ENCODE data around the gene SUZ12.
"Not testable (repeated sequence)": the region's sequence is repeated elsewhere in the genome, so short reads cannot be mapped to it uniquely, and the experiment has no call there.

SUZ12 gene

DNA sequence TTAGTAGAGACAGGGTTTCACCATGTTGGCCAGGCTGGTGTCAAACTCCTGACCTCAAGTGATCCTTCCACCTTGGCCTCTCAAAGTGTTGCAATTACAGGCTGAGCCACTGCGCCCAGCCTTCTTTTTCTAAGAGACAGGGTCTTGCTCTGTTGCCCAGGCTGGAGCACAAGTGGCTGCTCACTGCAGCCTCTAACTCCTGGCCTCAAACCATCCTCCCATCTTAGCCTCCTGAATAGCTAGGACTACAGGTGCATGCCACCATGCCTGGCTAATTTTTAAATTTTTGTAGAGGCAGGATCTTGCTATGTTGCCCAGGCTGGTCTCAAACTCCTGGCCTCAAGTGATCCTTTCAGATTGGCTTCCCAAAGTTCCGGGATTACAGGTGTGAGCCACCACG, 15.1 kb downstream of the SUZ12 start:
- not testable (repeated sequence) for H2BK15ac ChIP-seq (ENCODE audit: low read length); H2BK5ac ChIP-seq (ENCODE audit: low read length); DNase-seq (ENCODE audit: low spot score)

DNA sequence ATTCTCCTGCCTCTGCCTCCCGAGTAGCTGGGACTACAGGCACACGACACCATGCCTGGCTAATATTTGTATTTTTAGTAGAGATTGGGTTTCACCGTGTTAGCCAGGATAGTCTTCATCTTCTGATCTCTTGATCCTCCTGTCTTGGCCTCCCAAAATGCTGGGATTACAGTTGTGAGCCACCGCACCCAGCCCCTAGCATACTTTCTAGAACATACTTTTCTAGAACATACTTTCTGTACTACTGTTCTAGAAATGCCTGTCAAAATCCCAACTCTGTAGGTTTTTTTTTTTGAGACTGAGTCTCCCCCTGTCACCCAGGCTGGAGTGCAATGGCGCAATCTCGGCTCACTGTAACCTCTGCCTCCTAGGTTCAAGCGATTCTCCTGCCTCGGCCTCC, 27.3 kb downstream of the SUZ12 start:
- not testable (repeated sequence) for H2BK15ac ChIP-seq (ENCODE audit: low read length); H2BK5ac ChIP-seq (ENCODE audit: low read length); H2BK120ac ChIP-seq (ENCODE audit: low read depth, low read length); H3K4me1 ChIP-seq (ENCODE audit: control insufficient read depth in 2 of 2, insufficient read depth in 1 of 2, low read depth in 1 of 2, low read length in 2 of 2); H3K27ac ChIP-seq (replicated peaks; ENCODE audit: low read length); H3K27me3 ChIP-seq (ENCODE audit: control insufficient read depth in 3 of 3, insufficient read depth in 3 of 3, low read depth in 1 of 3, low read length in 3 of 3); H3K14ac ChIP-seq (ENCODE audit: low read length); H4K8ac ChIP-seq (ENCODE audit: low read depth, low read length); H3K9me3 ChIP-seq (replicated peaks in 1 of 2; ENCODE audit: control insufficient read depth in 2 of 2, insufficient read depth in 1 of 2, low read depth in 1 of 2, low read length in 2 of 2); H2BK12ac ChIP-seq (ENCODE audit: low read length); H3K18ac ChIP-seq (ENCODE audit: low read length); H2AK5ac ChIP-seq (ENCODE audit: low read depth, low read length); H3K9ac ChIP-seq (ENCODE audit: low read depth, low read length, poor library complexity); H3K4me3 ChIP-seq (ENCODE audit: low read length in 2 of 2); H3K23ac ChIP-seq (ENCODE audit: low read depth, low read length, poor library complexity); H3K4ac ChIP-seq (ENCODE audit: low read length); DNase-seq (ENCODE audit: low spot score); H3K79me1 ChIP-seq (ENCODE audit: low read depth, low read length); H4K91ac ChIP-seq (ENCODE audit: low read depth, low read length, poor library complexity); H2AFZ ChIP-seq (ENCODE audit: low read length); H3K4me2 ChIP-seq (ENCODE audit: insufficient read depth, low read length, poor library complexity, severe bottlenecking)
- no CpG with 5 or more reads among the region's 8 CpGs for WGBS, 2 donors (ENCODE audit: extremely low coverage in 2 of 2, insufficient read length in 2 of 2, insufficient replicate concordance in 1 of 2)
- H3K36me3 ChIP-seq (replicated peaks in 1 of 2; ENCODE audit: control insufficient read depth in 2 of 2, insufficient read depth in 2 of 2, low read length in 2 of 2) = peaks cover 9 to 81% of the 10 kb centered on the region in 2 donors

More for the DNA sequence above, 15.1 kb downstream of the SUZ12 start:
- not testable (repeated sequence) for H2AFZ ChIP-seq (ENCODE audit: low read length); H2BK120ac ChIP-seq (ENCODE audit: low read depth, low read length); H3K4me2 ChIP-seq (ENCODE audit: insufficient read depth, low read length, poor library complexity, severe bottlenecking); H4K91ac ChIP-seq (ENCODE audit: low read depth, low read length, poor library complexity); H4K8ac ChIP-seq (ENCODE audit: low read depth, low read length); H3K9ac ChIP-seq (ENCODE audit: low read depth, low read length, poor library complexity); H3K4me1 ChIP-seq (ENCODE audit: control insufficient read depth in 2 of 2, insufficient read depth in 1 of 2, low read depth in 1 of 2, low read length in 2 of 2); H2AK5ac ChIP-seq (ENCODE audit: low read depth, low read length); H3K27ac ChIP-seq (replicated peaks; ENCODE audit: low read length); H2BK12ac ChIP-seq (ENCODE audit: low read length); H3K4me3 ChIP-seq (ENCODE audit: low read length in 2 of 2); H3K27me3 ChIP-seq (ENCODE audit: control insufficient read depth in 3 of 3, insufficient read depth in 3 of 3, low read depth in 1 of 3, low read length in 3 of 3); H3K79me1 ChIP-seq (ENCODE audit: low read depth, low read length); H3K9me3 ChIP-seq (replicated peaks in 1 of 2; ENCODE audit: control insufficient read depth in 2 of 2, insufficient read depth in 1 of 2, low read depth in 1 of 2, low read length in 2 of 2); H3K4ac ChIP-seq (ENCODE audit: low read length); H3K23ac ChIP-seq (ENCODE audit: low read depth, low read length, poor library complexity); H3K14ac ChIP-seq (ENCODE audit: low read length); H3K18ac ChIP-seq (ENCODE audit: low read length)
- no CpG with 5 or more reads among the region's 3 CpGs for WGBS, 2 donors (ENCODE audit: extremely low coverage in 2 of 2, insufficient read length in 2 of 2, insufficient replicate concordance in 1 of 2)
- H3K36me3 ChIP-seq (replicated peaks in 1 of 2; ENCODE audit: control insufficient read depth in 2 of 2, insufficient read depth in 2 of 2, low read length in 2 of 2) = peaks cover 0 to 88% of the 10 kb centered on the region in 2 donors

GRCh38 chr17:31967648-31968047, 30.8 kb downstream of the SUZ12 start:
- no peak for DNase-seq (ENCODE audit: low spot score)
- H3K14ac ChIP-seq (ENCODE audit: low read length) = no peak overlapping the region
- H3K18ac ChIP-seq (ENCODE audit: low read length) = no peak overlapping the region
- H2AFZ ChIP-seq (ENCODE audit: low read length) = no peak overlapping the region
- H2BK15ac ChIP-seq (ENCODE audit: low read length) = no peak overlapping the region
- H3K9ac ChIP-seq (ENCODE audit: low read depth, low read length, poor library complexity) = no peak overlapping the region
- H3K4ac ChIP-seq (ENCODE audit: low read length) = no peak overlapping the region
- no peak overlapping the region for H3K27ac ChIP-seq (replicated peaks; ENCODE audit: low read length)
- no peaks in the 10 kb centered on the region for H3K4me1 ChIP-seq (ENCODE audit: control insufficient read depth in 2 of 2, insufficient read depth in 1 of 2, low read depth in 1 of 2, low read length in 2 of 2)
- H3K4me3 ChIP-seq (ENCODE audit: low read length in 2 of 2) = no peak overlapping the region
- H3K4me2 ChIP-seq (ENCODE audit: insufficient read depth, low read length, poor library complexity, severe bottlenecking) = no peak overlapping the region
- H3K36me3 ChIP-seq (replicated peaks in 1 of 2; ENCODE audit: control insufficient read depth in 2 of 2, insufficient read depth in 2 of 2, low read length in 2 of 2) = peaks cover 7 to 74% of the 10 kb centered on the region in 2 donors
- no peak overlapping the region for H4K8ac ChIP-seq (ENCODE audit: low read depth, low read length)
- no peak overlapping the region for H2BK120ac ChIP-seq (ENCODE audit: low read depth, low read length)
- H3K9me3 ChIP-seq (replicated peaks in 1 of 2; ENCODE audit: control insufficient read depth in 2 of 2, insufficient read depth in 1 of 2, low read depth in 1 of 2, low read length in 2 of 2) = no peaks in the 10 kb centered on the region
- no peak overlapping the region for H2BK5ac ChIP-seq (ENCODE audit: low read length)
- H3K27me3 ChIP-seq (ENCODE audit: control insufficient read depth in 3 of 3, insufficient read depth in 3 of 3, low read depth in 1 of 3, low read length in 3 of 3) = no peaks in the 10 kb centered on the region
- no peak overlapping the region for H3K23ac ChIP-seq (ENCODE audit: low read depth, low read length, poor library complexity)
- no peak overlapping the region for H2BK12ac ChIP-seq (ENCODE audit: low read length)
- peaks cover 4% of the 10 kb centered on the region for H3K79me1 ChIP-seq (ENCODE audit: low read depth, low read length)
- WGBS, 2 donors (ENCODE audit: extremely low coverage in 2 of 2, insufficient read length in 2 of 2, insufficient replicate concordance in 1 of 2) = no CpG with 5 or more reads among the region's 3 CpGs
- H4K91ac ChIP-seq (ENCODE audit: low read depth, low read length, poor library complexity) = no peak overlapping the region
- no peak overlapping the region for H2AK5ac ChIP-seq (ENCODE audit: low read depth, low read length)

- not testable (repeated sequence) for DNase-seq (ENCODE audit: low spot score); H3K4me2 ChIP-seq (ENCODE audit: insufficient read depth, low read length, poor library complexity, severe bottlenecking); H3K4me1 ChIP-seq (ENCODE audit: control insufficient read depth in 2 of 2, insufficient read depth in 1 of 2, low read depth in 1 of 2, low read length in 2 of 2); H2AFZ ChIP-seq (ENCODE audit: low read length); H2BK120ac ChIP-seq (ENCODE audit: low read depth, low read length); H3K27ac ChIP-seq (replicated peaks; ENCODE audit: low read length); H3K23ac ChIP-seq (ENCODE audit: low read depth, low read length, poor library complexity); H2AK5ac ChIP-seq (ENCODE audit: low read depth, low read length); H4K91ac ChIP-seq (ENCODE audit: low read depth, low read length, poor library complexity); H3K9me3 ChIP-seq (replicated peaks in 1 of 2; ENCODE audit: control insufficient read depth in 2 of 2, insufficient read depth in 1 of 2, low read depth in 1 of 2, low read length in 2 of 2); H2BK15ac ChIP-seq (ENCODE audit: low read length); H3K79me1 ChIP-seq (ENCODE audit: low read depth, low read length); H3K9ac ChIP-seq (ENCODE audit: low read depth, low read length, poor library complexity); H3K14ac ChIP-seq (ENCODE audit: low read length); H2BK12ac ChIP-seq (ENCODE audit: low read length); H4K8ac ChIP-seq (ENCODE audit: low read depth, low read length); H3K4me3 ChIP-seq (ENCODE audit: low read length in 2 of 2); H3K18ac ChIP-seq (ENCODE audit: low read length); H2BK5ac ChIP-seq (ENCODE audit: low read length); H3K4ac ChIP-seq (ENCODE audit: low read length); H3K27me3 ChIP-seq (ENCODE audit: control insufficient read depth in 3 of 3, insufficient read depth in 3 of 3, low read depth in 1 of 3, low read length in 3 of 3)
- WGBS, 2 donors (ENCODE audit: extremely low coverage in 2 of 2, insufficient read length in 2 of 2, insufficient replicate concordance in 1 of 2) = no CpG with 5 or more reads among the region's 5 CpGs
- peaks cover 5 to 83% of the 10 kb centered on the region in 2 donors for H3K36me3 ChIP-seq (replicated peaks in 1 of 2; ENCODE audit: control insufficient read depth in 2 of 2, insufficient read depth in 2 of 2, low read length in 2 of 2)
Measured at GRCh38 chr17:31970416-31970815, 33.6 kb downstream of the SUZ12 start.
